ENCODE data around the gene KIFAP3.

DNA sequence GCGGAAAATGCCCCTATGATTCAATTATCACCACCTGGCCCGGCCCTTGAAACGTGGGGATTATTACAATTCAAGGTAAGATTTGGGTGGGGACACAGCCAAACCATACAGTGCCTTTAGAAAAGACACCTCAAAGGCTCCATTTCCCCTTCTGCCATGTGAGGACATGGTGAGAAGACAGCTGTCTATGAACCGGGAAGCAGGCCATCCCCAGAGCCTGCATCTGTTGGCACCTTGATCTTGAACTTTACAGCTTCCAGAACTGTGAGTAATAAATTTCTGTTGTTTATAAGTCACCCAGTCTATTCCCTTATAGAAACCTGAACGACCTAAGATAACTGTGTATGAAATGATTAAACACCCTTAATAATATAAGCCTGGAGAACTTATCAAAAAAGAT is 61.6 kb downstream of the KIFAP3 start:
- TF ChIP-seq, protein P1, sequence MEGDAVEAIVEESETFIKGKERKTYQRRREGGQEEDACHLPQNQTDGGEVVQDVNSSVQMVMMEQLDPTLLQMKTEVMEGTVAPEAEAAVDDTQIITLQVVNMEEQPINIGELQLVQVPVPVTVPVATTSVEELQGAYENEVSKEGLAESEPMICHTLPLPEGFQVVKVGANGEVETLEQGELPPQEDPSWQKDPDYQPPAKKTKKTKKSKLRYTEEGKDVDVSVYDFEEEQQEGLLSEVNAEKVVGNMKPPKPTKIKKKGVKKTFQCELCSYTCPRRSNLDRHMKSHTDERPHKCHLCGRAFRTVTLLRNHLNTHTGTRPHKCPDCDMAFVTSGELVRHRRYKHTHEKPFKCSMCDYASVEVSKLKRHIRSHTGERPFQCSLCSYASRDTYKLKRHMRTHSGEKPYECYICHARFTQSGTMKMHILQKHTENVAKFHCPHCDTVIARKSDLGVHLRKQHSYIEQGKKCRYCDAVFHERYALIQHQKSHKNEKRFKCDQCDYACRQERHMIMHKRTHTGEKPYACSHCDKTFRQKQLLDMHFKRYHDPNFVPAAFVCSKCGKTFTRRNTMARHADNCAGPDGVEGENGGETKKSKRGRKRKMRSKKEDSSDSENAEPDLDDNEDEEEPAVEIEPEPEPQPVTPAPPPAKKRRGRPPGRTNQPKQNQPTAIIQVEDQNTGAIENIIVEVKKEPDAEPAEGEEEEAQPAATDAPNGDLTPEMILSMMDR (IDR thresholded peaks at IDR 0.05) = no peak
- TF ChIP-seq POLR2A (IDR thresholded peaks at IDR 0.05) = no peak

All from vagina (tissue), 2 donors.